Fibroblast of lung (primary cell): ENCODE results near the gene IRF2BPL. TPM values are rescaled to one million over a fixed set of nuclear protein-coding genes. Genes with fewer than 3 reads are reported as not detected.

Experiments
- DNase-seq, 2 donors: peaks; one replicate each; pipeline versions ENCODE4 v3.0.0 to v3.0.0-alpha.2; 2010; ENCODE audit warnings: low read depth in 2 of 2
- H2AFZ ChIP-seq: 2 replicates; pipeline ENCODE4 v1.5.1; 2012; ENCODE audit warnings: low read length, control low read depth, inconsistent platforms
- H3K27ac ChIP-seq: 2 replicates; pipeline ENCODE4 v1.5.1; 2011; ENCODE audit warnings: low read length, control low read depth; ENCODE audit not compliant: insufficient read depth
- H3K27me3 ChIP-seq: 2 replicates; pipeline ENCODE4 v1.5.1; 2011; ENCODE audit warnings: mild to moderate bottlenecking, low read length; ENCODE audit not compliant: control insufficient read depth, insufficient read depth
- H3K36me3 ChIP-seq: 2 replicates; pipeline ENCODE4 v1.5.1; 2011; ENCODE audit warnings: low read length; ENCODE audit not compliant: control insufficient read depth, insufficient read depth
- H3K4me1 ChIP-seq: 2 replicates; pipeline ENCODE4 v1.5.1; 2011; ENCODE audit warnings: low read length; ENCODE audit not compliant: control insufficient read depth, insufficient read depth; ENCODE audit errors: extremely low read depth
- H3K4me2 ChIP-seq: 2 replicates; pipeline ENCODE4 v1.5.1; 2011; ENCODE audit warnings: low read length, control low read depth; ENCODE audit not compliant: insufficient read depth; ENCODE audit errors: extremely low read depth
- H3K4me3 ChIP-seq, 4 experiments: fragments of 200-600 bp in 1 of 4; sonication (generic) in 1 of 4; replicated peaks in 1 of 4; 2 replicates each; pipeline ENCODE4 v1.5.1; 2011 to 2016; ENCODE audit warnings: low read length in 4 of 4, low read depth in 3 of 4, mild to moderate bottlenecking in 3 of 4, control low read depth in 2 of 4, inconsistent platforms in 1 of 4, mixed read lengths in 1 of 4; ENCODE audit not compliant: insufficient read depth in 1 of 4; ENCODE audit errors: control extremely low read depth in 1 of 4
- H3K79me2 ChIP-seq: 2 replicates; pipeline ENCODE4 v1.5.1; 2012; ENCODE audit warnings: mild to moderate bottlenecking, low read length, inconsistent platforms; ENCODE audit not compliant: control insufficient read depth, insufficient read depth
- H3K9ac ChIP-seq: 2 replicates; pipeline ENCODE4 v1.5.1; 2011; ENCODE audit warnings: mild to moderate bottlenecking, low read length, control low read depth; ENCODE audit not compliant: insufficient read depth
- H3K9me3 ChIP-seq: 2 replicates; pipeline ENCODE4 v1.5.1; 2012; ENCODE audit warnings: low read depth, low read length; ENCODE audit not compliant: control insufficient read depth, insufficient read depth
- H4K20me1 ChIP-seq: 2 replicates; pipeline ENCODE4 v1.5.1; 2011; ENCODE audit warnings: low read length; ENCODE audit not compliant: control insufficient read depth, insufficient read depth; ENCODE audit errors: extremely low read depth
- EZH2 ChIP-seq: IDR thresholded peaks from 2 replicates; pipeline ENCODE4 v1.5.1; 2012; ENCODE audit warnings: low read length, control low read depth, mild to moderate bottlenecking; ENCODE audit errors: missing control alignments
- polyA plus RNA-seq, 2 donors: library from polyadenylated mRNA; depleted of rRNA in 1 of 2; stranded (reverse) in 1 of 2; unstranded in 1 of 2; fragments of >200 nt; gene quantifications; 2 replicates each; pipeline ENCODE4 v1.2.1, GENCODE V29; 2011 to 2012; ENCODE audit warnings: missing spikeins in 1 of 2
- total RNA-seq: library from RNA; depleted of rRNA; stranded (reverse); fragments of >200 nt; gene quantifications from 2 replicates; pipeline ENCODE4 v1.2.1, GENCODE V29; 2014
- TF ChIP-seq, protein P1 (sequence below), 2 donors: IDR thresholded peaks in 1 of 2; conservative IDR thresholded peaks in 1 of 2; 1 replicate in 1 of 2; 2 replicates in 1 of 2; pipeline ENCODE4 v1.5.1; 2011 to 2012; ENCODE audit warnings: low read length in 2 of 2, control low read depth in 1 of 2, inconsistent platforms in 1 of 2, low read depth in 1 of 2, mild to moderate bottlenecking in 1 of 2

Gene IRF2BPL
- total and polyA plus RNA-seq, 2 donors (not counting 1 experiment from before 2014, with no cell fraction given), result 9.8 to 45.9 TPM

DNA sequence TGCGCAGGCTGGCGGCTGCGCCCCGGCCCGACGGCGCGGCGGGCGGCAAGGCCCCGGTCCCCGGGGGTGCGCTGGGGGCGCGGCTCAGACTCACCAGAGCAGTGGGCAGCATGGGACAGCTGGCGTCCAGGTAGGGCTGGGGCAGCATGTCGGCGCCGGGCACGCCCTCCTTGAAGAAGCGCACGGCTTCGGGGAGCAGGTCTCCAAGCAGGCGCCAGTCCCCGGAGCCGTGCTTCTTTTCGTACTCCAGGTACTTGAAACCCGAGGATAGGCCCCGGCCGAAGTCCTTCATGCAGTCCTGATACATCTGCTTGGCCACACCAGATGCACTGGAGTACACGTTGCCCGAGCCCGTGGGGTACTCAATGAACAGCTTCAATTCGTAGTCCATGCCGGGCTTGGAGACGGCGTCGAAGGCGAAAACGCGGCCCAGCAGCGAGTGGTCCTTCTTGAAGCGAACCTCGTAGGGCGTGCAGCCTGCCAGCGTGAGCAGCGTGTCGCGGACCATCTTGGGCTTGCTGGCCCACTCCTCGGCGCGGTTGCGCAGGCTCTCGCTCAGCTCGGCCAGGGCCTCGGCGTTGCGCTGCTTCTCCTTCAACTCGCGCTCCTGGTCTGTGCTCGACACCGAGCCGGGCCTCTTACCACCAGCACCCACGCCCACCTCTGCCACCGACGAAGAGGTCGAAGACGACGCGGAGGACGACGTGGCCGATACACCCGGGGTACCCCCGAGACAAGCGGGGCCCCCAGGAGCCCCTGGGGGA, 2.2 kb downstream of the IRF2BPL start:
- peak; percentile 50 for DNase-seq
- peaks cover 44% of the 10 kb centered on the region for H3K79me2 ChIP-seq

GRCh38 chr14:77025744-77026165, 2.8 kb downstream of the IRF2BPL start:
- peak overlapping the region; percentile 98 for H3K27ac ChIP-seq
- TF ChIP-seq, protein P1, sequence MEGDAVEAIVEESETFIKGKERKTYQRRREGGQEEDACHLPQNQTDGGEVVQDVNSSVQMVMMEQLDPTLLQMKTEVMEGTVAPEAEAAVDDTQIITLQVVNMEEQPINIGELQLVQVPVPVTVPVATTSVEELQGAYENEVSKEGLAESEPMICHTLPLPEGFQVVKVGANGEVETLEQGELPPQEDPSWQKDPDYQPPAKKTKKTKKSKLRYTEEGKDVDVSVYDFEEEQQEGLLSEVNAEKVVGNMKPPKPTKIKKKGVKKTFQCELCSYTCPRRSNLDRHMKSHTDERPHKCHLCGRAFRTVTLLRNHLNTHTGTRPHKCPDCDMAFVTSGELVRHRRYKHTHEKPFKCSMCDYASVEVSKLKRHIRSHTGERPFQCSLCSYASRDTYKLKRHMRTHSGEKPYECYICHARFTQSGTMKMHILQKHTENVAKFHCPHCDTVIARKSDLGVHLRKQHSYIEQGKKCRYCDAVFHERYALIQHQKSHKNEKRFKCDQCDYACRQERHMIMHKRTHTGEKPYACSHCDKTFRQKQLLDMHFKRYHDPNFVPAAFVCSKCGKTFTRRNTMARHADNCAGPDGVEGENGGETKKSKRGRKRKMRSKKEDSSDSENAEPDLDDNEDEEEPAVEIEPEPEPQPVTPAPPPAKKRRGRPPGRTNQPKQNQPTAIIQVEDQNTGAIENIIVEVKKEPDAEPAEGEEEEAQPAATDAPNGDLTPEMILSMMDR (conservative IDR thresholded peaks at IDR 0.05 in 1 of 2, IDR thresholded peaks at IDR 0.05 in 1 of 2; ENCODE audit: low read depth in 1 of 2, low read length in 2 of 2), result no peak
- no peak for TF ChIP-seq EZH2
- no peaks in the 10 kb centered on the region for H3K27me3 ChIP-seq
- no peak overlapping the region for H2AFZ ChIP-seq
- peak overlapping the region; percentile 99 for H3K9ac ChIP-seq
- peak overlapping the region; percentile 72 to 99 (median 96) for H3K4me3 ChIP-seq
- H3K4me2 ChIP-seq, result peak overlapping the region; percentile 92
- H3K36me3 ChIP-seq, result peaks cover 12% of the 10 kb centered on the region
- no peaks in the 10 kb centered on the region for H3K9me3 ChIP-seq
- H3K79me2 ChIP-seq, result peaks cover 44% of the 10 kb centered on the region
- peaks cover 12% of the 10 kb centered on the region for H3K4me1 ChIP-seq
- no peaks in the 10 kb centered on the region for H4K20me1 ChIP-seq
- DNase-seq, result no peak

More for the DNA sequence above, 2.2 kb downstream of the IRF2BPL start:
- Histone ChIP-seq H2AFZ (no peak overlapping the region), H4K20me1 (no peaks in the 10 kb centered on the region), H3K4me3 (peak overlapping the region; percentile 72 to 99 (median 96)), H3K27me3 (no peaks in the 10 kb centered on the region), H3K27ac (peak overlapping the region; percentile 98), H3K9ac (peak overlapping the region; percentile 99), H3K36me3 (peaks cover 12% of the 10 kb centered on the region), H3K9me3 (no peaks in the 10 kb centered on the region), H3K4me2 (peak overlapping the region; percentile 86), H3K4me1 (peaks cover 17% of the 10 kb centered on the region)
- TF ChIP-seq, protein P1 (conservative IDR thresholded peaks at IDR 0.05 in 1 of 2, IDR thresholded peaks at IDR 0.05 in 1 of 2; ENCODE audit: low read depth in 1 of 2, low read length in 2 of 2), result no peak
- no peak for TF ChIP-seq EZH2

DNA sequence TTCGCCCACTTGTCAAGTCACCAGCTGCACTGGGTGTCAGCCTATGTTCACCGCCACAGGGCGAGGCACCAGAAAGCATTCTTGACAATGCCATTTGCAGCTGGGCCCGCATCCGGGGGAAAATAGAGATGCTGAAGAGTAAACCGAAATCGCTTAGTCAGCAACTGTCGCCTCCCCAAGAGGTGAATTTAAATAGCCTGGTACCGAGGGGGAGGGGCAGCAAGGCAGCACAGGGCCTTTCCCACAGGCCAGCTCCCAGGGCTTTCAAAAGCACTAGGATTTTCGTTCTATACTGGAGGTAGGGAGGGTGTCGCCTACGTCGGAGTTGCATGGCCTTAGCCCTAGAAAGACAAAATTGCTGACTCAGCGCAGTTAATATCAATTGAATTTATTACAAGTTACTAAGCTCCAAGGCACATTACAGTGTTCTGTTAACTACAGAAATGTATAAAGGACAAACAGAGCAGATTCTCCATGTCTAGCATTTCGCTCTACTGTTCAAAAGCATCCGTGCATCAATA, 4.3 kb downstream of the IRF2BPL start:
- peak; percentile 58 to 80 for DNase-seq

More for the DNA sequence above, 4.3 kb downstream of the IRF2BPL start:
- H3K27ac ChIP-seq, result peak overlapping the region; percentile 98
- peak overlapping the region; percentile 92 for H3K4me2 ChIP-seq
- no peaks in the 10 kb centered on the region for H4K20me1 ChIP-seq
- peaks cover 10% of the 10 kb centered on the region for H3K4me1 ChIP-seq
- peak overlapping the region; percentile 21 for H3K9ac ChIP-seq
- TF ChIP-seq, protein P1 (conservative IDR thresholded peaks at IDR 0.05 in 1 of 2, IDR thresholded peaks at IDR 0.05 in 1 of 2; ENCODE audit: low read depth in 1 of 2, low read length in 2 of 2), result no peak
- no peak for TF ChIP-seq EZH2
- peaks cover 12% of the 10 kb centered on the region for H3K36me3 ChIP-seq
- peak overlapping the region; percentile 72 to 99 (median 96) for H3K4me3 ChIP-seq
- H3K27me3 ChIP-seq, result no peaks in the 10 kb centered on the region
- peaks cover 44% of the 10 kb centered on the region for H3K79me2 ChIP-seq
- H3K9me3 ChIP-seq, result no peaks in the 10 kb centered on the region
- H2AFZ ChIP-seq, result no peak overlapping the region
